ENCODE data around the gene SEC14L1.
"Not testable (repeated sequence)": the region's sequence is repeated elsewhere in the genome, so short reads cannot be mapped to it uniquely, and the experiment has no call there.

Gene SEC14L1

GRCh38 chr17:77116371-77116860 lies 24.4 kb upstream of the SEC14L1 start:
- no peak for DNase-seq (ENCODE audit: low spot score)

GRCh38 chr17:77117415-77117814 lies 23.4 kb upstream of the SEC14L1 start:
- DNase-seq (ENCODE audit: low spot score): no peak

- no peak for DNase-seq (ENCODE audit: low spot score)
Observed at GRCh38 chr17:77118251-77118928, 22.4 kb upstream of the SEC14L1 start.

GRCh38 chr17:77119668-77120301 lies 21.0 kb upstream of the SEC14L1 start:
- DNase-seq (ENCODE audit: low spot score): no peak

- DNase-seq (ENCODE audit: low spot score): no peak
Observed at GRCh38 chr17:77120868-77121267, 19.9 kb upstream of the SEC14L1 start.

- no peak for DNase-seq (ENCODE audit: low spot score)
Observed at GRCh38 chr17:77124192-77124889, 16.4 kb upstream of the SEC14L1 start.

GRCh38 chr17:77125432-77125901 lies 15.3 kb upstream of the SEC14L1 start:
- DNase-seq (ENCODE audit: low spot score): peak; percentile 74

- no peak for DNase-seq (ENCODE audit: low spot score)
Observed at GRCh38 chr17:77126519-77126918, 14.2 kb upstream of the SEC14L1 start.

GRCh38 chr17:77127735-77128361 lies 12.9 kb upstream of the SEC14L1 start:
- DNase-seq (ENCODE audit: low spot score): no peak

GRCh38 chr17:77128896-77129567 lies 11.7 kb upstream of the SEC14L1 start:
- DNase-seq (ENCODE audit: low spot score): no peak

- DNase-seq (ENCODE audit: low spot score): no peak
Observed at GRCh38 chr17:77129568-77130301, 11.0 kb upstream of the SEC14L1 start.

GRCh38 chr17:77130525-77130924 lies 10.2 kb upstream of the SEC14L1 start:
- no peak for DNase-seq (ENCODE audit: low spot score)

GRCh38 chr17:77131904-77132303 lies 8.9 kb upstream of the SEC14L1 start:
- DNase-seq (ENCODE audit: low spot score): no peak

- DNase-seq (ENCODE audit: low spot score): no peak
Observed at GRCh38 chr17:77132411-77133086, 8.2 kb upstream of the SEC14L1 start.

- DNase-seq (ENCODE audit: low spot score): no peak
Observed at GRCh38 chr17:77133087-77133638, 7.6 kb upstream of the SEC14L1 start.

- no peak for DNase-seq (ENCODE audit: low spot score)
Observed at GRCh38 chr17:77136420-77136767, 4.4 kb upstream of the SEC14L1 start.

GRCh38 chr17:77137111-77137510 lies 3.7 kb upstream of the SEC14L1 start:
- DNase-seq (ENCODE audit: low spot score): no peak

- DNase-seq (ENCODE audit: low spot score): not testable (repeated sequence)
Observed at GRCh38 chr17:77137886-77138285, 2.9 kb upstream of the SEC14L1 start.

GRCh38 chr17:77140166-77140877 lies 447 bp upstream of the SEC14L1 start:
- DNase-seq (ENCODE audit: low spot score): peak; percentile 100
